HG03378 (cell line): ENCODE results near the gene CASQ2.

Experiments used
- ATAC-seq: cut with Tn5 transposase; IDR thresholded peaks from one replicate; pipeline ENCODE4 v1.9.1; 2021; ENCODE audit warnings: mild to moderate bottlenecking, moderate library complexity; ENCODE audit not compliant: unreplicated experiment

Gene CASQ2

DNA sequence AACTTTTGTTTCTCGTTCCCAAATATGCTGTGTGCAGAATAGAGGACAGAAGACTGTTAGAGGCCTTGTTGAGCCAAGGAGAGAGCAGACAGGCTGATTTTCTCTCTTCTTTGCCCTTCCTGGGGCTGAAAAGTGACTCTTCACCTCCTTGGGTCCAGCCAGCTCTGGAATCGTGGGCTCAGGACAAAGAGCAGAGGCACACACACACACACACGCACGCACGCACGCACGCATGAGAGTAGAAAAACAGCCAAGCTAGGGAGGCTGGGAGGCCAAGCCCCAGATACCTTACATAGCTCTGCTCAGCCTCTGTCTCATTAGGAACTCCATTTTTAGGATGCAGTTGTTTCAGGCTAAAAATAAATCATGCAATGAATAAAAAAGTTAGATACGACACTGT is at the start of gene CASQ2:
TSS of gene CASQ2 (minus strand) at position 166 of the 400 bp plus-strand sequence. CDS start 173 bp downstream, outside the sequence.
- ATAC-seq, result no peak

DNA sequence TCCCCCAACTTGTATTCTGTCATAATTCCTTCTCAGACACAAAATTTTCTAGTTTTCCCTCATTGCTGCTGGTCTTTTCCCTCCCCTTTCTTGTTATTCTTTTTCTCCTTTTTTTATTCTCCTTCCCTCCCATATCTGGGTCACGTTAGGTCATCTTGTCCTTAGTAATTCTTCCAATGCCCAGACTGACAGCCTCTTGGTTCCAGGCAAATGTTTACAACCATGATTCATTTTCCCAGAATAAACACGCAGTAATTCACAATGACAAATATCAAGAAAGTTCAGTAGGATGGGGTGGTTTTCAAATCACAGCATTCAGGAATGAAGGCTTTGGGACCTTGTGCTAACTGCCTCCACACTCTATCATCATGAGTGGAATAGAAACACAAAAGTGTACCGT is 47.2 kb upstream of the CASQ2 start:
- ATAC-seq, result no peak

DNA sequence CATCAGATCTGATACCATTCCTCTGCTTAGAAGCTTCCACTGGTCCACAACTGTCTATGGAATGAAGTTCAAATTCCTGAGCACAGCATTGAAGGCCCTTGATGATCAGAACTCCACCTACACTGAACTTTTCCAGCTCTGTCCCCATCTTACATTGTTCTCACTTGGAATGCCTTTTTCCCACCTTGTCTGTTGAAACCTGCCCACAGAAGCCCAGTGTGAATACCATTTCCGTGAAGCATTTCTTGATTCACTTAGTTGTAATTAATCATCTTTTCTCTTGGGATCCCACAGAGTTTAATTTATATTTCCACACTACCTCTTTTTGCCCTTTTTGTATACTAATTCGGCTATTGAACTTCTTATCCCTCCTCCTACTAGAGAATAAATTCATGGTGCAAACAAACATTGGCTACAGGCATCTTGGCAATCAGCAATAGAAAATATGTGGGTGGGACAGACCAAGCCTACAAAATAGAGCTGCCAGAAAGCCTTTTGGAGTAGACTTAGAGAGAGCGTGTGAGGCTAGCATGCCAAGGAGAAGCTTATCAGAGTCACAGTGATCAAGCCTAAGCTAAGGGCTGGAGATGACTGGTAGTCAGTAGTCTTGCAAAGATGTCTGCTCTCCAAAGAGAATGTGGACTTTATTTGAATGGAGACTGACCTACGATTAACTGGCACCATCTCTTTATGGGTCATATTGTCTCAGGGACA is 46.3 kb upstream of the CASQ2 start:
- ATAC-seq, result no peak

DNA sequence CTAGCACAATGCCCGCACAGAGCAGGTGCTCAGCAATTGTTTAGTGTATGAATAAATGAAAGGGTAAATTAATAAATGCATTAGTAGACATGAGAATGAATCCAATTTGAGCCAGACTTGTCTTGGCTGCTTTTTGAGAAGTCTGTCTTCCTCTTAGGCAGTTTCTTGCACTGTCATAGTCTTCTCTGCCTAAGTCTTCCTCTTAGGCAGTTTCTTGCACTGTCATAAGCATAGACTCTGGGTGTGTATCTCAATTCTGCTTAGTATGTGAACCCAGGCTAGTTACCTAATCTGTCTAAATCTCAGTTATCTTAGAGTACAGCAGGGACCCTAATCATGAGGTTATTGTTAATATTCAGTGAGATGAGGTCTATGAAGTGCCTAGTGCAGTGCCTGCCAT is 45.2 kb upstream of the CASQ2 start:
- ATAC-seq, result no peak

DNA sequence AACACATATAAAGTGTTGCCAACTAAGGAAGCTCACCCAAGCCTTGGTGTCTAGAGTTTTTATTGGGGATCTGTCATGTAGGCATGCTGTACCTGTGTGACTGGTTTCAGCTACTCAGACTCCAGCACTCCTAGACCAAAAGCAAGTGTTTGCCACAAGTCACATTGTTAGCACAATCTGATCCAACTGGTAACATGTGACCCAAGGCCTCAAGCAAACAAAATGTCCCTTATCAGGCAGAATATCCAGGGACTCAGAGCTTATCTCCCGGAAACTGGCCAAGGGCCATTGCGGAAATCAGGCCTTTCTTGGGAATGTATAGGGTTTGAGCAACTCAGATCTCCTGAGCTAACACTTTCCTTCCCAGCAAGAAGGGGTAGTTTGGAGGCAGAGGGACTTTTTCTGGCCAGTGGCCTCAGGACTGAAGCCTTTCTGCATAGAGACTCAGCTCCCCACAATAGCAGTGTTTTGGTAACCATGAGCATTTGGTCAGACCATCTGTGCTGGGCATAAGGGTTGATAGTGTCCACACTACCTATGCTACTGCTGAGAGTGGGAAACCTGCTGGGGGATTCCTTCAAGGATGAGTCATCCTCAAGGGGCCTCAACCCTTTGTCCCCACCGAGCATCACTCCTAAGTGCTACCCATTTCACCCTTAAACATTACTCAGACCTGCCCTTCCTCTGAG is 42.8 kb upstream of the CASQ2 start:
- ATAC-seq, result no peak

DNA sequence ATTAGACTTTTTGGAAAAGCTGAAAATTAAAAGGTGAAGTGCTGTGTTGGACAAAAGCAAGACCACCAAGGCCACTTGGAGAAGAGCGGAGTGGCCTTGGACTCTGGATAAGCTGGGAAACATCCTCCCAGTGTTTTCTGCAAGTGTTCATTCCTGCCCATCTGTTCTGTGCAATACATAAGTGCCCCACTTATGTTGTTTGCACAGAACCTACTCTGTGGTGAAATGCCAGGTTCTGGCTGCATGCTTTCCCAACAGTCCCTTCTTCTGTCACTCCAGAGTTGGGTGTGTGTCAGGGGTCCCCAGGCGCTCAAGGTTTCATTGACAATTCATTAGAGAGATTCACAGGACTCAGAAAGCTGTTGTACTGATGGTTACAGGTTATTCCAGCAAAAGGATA is 42.1 kb upstream of the CASQ2 start:
- ATAC-seq, result no peak

DNA sequence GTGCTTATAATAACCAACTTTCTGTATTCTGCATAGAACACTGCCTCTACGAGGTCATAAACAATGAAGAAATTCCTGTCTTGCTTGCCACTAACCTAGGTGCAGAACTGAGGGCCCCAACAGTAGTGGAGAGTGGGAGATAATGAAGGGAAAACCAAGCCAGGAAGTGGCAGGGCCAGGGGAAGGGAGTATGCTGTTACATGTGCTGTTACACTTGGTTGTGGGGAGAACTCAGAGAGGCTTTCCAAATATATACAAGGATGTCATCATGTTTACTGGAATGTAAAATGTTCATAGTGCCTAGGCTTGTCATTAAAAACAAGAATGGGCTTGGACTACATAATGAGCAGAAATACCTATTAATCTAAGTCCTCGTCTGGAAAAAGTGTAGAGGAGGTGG is 41.3 kb upstream of the CASQ2 start:
- ATAC-seq, result no peak

DNA sequence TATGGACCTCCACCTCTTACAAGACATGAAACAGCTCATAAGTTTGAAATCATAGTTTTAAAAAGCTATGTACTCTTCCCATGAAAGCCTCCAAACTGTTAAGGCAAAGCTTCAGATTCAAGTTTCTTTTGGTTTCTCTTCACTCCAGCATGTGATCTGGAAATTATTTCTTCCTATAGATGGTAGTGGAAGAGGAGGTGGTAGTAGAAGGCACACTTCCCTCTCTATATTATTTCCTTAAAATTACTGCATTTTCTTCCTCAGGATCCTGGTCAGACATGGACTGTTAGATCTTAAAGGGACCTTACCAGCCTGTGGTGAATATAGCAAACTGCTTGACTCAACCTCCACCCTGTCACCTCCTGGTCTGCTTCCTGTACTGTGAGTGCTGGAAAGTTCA is 40.6 kb upstream of the CASQ2 start:
- no peak for ATAC-seq

DNA sequence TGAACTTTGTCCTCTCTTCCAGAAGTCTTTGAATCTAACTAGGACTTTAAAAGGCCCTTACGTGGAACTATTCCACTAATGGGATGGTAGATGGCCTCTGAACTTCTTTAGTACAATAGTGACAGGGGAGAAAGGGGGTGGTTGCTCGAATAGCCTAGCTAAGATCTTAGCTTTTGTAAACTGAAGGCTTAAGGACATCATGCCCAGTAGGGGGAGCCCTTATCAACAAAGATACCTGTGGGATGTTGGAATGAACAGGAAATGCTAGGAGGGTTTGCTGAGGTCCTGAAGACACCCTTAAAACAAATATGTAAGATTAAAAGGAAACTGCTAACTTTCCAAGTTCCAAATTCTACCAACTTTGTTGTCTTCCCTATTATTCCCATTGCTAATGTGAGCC is 39.2 kb upstream of the CASQ2 start:
- peak; percentile 49 for ATAC-seq

DNA sequence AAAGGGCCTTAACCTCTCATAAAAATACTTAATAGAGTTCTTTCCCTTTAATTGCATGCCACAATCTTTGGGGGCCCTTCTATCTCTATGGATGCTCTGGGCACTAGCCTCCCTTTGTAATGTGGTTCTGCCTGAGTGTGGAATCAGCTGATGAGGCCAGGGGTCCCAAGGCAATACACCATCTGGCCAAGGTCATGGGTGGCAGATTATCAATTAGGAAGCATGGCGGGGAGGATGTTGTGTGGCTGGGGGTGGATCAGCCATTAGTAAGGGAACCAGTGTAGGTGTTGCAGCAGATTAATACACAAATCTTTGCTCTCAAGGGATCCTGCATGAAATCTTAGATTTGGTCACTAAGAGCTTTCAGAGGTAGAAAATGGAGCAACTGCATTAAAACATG is 37.1 kb upstream of the CASQ2 start:
- ATAC-seq, result no peak

DNA sequence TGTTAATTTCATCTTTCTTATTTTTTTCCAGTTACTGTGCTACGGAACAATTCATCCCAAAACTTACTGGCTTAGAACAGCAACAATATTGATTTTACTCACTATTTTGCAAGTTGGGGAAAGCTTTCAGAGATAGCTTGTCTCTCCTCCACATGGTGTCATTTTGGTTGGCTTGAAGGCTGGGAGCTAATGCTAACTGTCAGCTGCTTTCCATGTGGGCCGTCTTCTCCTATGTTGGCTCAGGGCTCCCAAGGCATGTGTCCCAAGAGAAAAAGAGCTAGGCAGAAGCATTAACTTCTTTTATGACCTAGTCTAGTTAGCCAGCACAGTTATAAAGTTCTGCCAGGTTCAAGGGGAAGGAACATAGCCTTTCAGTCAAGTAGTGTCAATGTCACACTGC is 33.9 kb upstream of the CASQ2 start:
- no peak for ATAC-seq

DNA sequence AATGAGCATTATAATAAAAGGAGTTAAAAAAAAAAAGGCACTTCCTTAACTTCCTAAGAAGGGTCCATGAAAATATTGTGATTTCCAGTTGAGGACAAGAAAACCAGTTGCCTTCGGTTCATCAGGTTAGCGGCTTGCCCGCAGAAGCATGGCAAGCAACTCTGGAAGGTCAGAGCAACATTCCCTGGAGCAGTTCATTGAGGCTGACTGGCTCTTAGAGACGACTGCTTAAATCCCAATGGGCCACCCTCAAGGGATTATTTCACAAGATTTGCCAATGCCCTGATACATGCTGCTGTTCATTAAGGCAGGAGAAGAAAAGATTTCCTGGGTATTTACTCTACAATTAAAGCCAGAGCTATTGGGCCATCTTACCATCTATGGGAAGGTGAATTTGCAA is 29.0 kb upstream of the CASQ2 start:
- no peak for ATAC-seq

DNA sequence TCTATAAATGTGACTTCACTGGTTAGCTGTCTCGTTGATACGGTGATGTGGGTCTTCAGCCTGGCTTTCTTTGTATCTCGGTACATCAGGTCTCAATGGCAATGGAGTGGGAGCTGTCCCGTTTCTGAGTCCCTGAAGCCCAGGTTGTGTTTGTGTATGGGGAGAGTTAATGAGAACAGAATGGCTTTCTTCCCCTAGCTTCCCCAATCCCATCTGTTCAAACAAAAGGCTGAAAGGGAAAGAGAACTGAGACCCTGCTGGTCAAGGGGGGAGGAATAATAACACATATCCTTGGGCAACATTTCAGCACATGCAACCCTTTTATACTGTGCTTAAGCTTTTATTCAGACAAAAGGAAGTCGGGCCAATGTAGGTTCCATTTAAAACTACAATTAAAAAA is 28.4 kb upstream of the CASQ2 start:
- no peak for ATAC-seq

DNA sequence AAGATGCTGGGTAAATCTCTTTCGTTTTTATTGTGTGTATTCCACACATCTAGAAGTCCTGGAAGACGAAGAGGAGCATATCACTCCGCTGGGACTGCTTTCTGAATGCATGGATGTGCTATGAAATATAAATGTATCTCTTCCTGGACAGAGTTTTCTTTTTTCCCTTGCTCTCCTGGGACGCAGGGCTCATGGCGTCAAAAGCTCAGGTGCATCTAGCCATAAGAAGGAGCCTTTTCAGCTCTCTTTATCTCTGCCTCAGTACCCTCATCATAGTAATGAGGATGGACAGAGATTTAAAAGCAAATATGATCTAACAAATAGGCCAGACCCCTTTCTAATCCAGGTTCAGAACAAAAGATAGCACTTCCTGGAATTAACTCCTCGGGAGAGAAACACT is 27.5 kb upstream of the CASQ2 start:
- ATAC-seq, result no peak

DNA sequence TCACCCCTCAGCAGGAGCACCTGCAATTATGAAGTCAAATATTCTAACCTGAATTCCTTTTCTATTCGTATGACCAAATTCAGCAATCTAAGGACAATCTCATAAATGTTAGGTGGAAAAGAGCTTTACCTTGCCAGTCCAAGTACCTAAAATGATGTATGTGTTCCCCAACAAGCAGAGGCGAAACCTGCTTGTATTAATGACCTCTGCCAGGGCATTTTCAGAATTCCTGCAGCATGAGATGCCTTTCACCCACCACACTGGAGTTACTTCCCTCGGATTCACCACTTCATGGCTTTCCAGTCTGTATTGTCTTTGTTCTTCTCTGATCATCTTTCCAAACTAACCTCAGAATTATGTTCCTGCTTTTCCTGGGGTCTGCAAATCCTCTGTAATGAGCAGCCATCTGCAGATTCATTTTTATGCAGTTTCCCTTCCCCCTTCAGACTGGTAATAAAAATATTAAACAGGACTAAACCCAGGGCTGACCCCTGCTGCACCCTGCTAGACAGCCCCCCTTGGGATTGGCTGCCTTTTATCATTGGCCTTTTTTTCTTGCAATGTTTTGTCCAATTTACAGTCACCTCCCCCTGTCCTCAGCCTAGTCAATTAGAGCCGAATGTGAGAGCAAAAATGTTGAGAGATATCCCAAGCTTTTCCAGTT is 26.6 kb upstream of the CASQ2 start:
- no peak for ATAC-seq

DNA sequence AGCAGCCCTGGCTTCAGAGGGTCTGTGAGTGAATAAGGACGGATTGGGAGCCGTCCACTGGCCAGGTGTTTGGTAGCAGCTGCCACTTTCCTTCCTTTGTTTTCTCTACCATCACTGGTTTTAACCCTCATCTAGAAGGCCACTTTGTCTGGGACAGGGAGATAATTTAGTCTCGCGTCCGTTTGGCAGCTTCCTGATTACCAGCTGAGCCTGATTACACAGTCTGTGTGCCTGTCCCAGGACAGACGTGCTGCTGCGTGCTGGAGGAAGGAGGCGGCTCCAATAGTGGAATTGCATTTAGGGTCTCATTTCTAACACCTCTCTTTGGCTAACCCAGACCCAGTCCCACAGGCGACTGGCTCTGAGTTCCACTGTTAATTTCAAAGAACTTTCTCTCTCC is 24.6 kb upstream of the CASQ2 start:
- ATAC-seq, result no peak

DNA sequence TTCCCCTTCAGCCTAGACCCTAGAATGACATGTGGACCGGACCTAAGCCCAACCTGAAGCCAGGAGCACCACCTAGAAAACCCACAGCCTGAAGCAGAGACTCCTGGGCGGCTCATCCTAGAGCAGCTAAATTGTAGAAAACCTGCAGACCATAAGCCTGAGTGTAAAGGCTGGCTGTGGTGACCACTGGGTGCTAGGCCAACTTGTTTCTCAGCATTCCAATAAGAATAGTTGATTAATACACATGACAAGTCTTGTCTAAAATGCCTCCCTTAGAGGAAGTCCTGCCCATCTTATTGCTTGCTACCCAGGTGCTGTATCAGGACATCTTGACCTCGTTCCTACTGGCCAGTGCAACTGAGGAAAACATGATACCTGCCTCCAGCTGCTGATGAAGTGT is 23.3 kb upstream of the CASQ2 start:
- ATAC-seq, result no peak

DNA sequence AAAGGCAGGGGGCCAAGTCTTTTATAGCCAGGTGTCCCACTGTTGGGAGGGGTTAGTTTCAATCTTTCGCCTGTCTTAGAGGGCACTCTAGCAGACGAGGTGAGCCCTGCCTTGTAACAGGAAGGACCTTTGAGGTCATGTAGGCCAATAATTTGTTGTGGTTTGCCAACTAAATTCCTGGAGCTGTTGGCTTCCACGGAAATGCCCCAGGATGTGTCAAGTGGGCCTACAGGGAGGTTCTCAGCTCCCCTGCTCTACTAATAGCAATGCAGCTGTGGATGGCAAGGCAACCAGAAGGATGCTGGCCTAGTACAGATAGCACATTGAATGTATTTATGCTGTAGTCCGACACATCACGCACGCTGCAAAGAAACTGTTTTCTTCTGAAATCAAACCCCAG is 22.3 kb upstream of the CASQ2 start:
- no peak for ATAC-seq

DNA sequence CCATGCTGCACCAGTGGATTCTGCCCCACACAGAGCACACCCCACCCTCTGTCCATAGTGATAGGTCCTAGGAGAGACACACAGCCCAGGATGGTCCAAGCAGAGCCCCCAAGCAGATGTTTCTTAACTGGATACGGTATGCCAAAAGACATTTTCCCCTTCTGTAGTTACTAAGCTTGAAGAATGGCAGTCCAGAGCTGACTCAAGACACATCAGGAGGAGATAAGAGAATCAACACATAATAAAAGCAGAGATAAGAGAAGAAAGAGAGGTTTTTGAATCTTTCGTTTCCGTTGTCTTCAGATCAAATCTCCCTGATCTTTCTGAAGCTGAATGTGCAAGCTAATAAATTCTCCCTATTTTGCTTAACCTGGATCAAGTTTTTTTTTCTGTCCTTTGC is 21.8 kb upstream of the CASQ2 start:
- ATAC-seq, result no peak

DNA sequence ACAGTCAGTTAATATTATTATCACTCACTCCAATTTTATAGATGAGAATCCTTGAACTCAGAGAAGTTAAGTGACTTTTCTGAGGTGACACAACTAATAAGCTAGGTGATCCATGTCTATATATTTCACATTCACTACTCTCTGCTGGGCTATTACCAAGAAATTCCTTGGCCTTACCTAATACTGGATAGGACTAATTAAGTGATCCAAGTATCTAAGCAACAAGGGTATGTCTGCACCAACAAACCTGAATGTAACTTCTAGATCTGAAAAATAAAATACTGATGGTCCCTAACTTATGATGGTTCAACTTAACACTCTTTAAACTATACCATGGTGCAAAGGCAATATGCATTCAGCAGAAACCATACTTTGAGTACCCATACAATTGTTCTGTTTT is 14.8 kb upstream of the CASQ2 start:
- ATAC-seq, result no peak

DNA sequence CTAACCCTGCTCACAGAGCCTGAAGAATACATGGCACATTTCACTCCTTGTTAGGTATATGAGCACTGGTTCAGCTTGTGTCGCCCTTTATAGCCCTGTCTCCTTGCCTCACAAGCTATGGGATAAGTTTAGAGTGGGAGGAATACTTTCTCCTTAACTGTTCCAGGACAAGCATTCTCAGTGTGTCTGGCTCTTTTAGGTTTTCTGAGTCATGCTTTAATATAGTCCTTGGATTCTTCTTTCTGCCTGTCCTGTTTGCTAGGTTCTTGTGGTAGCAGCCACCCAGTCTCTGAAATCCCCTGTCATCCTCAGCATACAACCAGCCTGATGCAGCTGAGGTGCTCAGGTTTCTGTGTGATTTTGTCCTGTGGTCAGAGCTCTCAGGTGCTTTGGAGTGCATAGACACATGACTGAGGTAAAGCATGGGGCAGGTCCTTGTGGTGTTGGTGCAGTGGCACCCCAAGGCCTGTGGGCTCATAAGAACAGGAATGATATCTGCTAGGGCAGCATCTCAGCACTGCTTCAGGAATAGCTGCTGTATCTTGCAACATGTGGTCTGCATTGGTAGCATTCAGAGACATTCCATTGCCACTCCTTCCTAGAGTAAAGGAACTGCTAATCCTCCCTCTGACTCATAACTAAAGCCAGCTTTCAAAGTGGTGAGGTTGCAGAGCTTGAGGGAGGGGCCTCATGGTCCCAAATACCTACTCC is 14.2 kb upstream of the CASQ2 start:
- no peak for ATAC-seq

DNA sequence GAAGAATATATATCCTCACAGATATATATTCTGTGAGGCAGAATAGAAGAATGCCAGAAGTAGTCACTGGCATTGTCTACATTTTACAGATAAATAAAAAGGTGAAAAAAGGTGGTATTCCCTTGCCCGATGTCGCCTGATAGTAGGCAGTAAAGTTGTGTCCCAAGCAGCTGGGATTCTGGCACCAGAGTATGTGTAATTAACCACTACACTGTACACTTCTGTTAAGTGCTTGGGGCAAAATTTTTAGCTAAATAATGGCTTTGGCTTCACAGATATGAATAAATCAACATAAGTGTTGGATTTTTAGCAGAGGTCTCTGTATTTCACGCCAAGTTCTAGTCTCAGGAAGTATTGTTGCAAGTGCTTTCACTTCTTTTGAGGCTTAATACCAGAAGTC is 13.3 kb upstream of the CASQ2 start:
- no peak for ATAC-seq
